Hematopoietic multipotent progenitor cell treated with erythropoietin and hydrocortisone succinate and interleukin-3 and kit ligand, for 6 days (in vitro differentiated cells): ENCODE data around the gene MYBPC2.
"Not testable (repeated sequence)": the region's sequence is repeated elsewhere in the genome, so short reads cannot be mapped to it uniquely, and the experiment has no call there.

Source experiments
- DNase-seq: peaks from one replicate; pipeline ENCODE4 v3.0.0-alpha.2; 2015

Gene MYBPC2

GRCh38 chr19:50460161-50460765, 27.6 kb downstream of the MYBPC2 start:
- DNase-seq = no peak

GRCh38 chr19:50461066-50461875, 28.6 kb downstream of the MYBPC2 start:
- peak; percentile 85 for DNase-seq

- DNase-seq = no peak
Observed at GRCh38 chr19:50462970-50463369, 30.3 kb downstream of the MYBPC2 start.

- no peak for DNase-seq
Observed at GRCh38 chr19:50464348-50464747, 31.7 kb downstream of the MYBPC2 start.

DNA sequence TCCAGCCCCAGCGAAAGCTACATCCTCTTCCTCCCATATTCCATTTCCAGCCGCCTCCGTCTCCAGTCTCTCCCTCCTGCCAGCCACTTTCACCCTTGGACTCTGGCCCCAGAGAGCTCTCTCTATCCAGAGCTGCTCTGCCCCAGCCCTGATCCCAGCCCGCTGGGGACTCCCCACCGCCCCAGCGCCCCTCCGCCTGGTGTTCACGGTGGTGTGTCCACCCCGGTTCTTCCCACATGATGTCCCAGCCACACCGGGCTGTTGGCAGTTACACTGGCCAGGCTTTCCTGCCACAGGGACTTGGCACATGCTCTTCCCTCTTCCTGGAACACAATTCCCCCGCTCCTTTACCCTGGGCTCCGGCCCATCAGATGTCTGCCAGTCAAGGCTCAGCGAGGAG, 32.3 kb downstream of the MYBPC2 start:
- DNase-seq = no peak

DNA sequence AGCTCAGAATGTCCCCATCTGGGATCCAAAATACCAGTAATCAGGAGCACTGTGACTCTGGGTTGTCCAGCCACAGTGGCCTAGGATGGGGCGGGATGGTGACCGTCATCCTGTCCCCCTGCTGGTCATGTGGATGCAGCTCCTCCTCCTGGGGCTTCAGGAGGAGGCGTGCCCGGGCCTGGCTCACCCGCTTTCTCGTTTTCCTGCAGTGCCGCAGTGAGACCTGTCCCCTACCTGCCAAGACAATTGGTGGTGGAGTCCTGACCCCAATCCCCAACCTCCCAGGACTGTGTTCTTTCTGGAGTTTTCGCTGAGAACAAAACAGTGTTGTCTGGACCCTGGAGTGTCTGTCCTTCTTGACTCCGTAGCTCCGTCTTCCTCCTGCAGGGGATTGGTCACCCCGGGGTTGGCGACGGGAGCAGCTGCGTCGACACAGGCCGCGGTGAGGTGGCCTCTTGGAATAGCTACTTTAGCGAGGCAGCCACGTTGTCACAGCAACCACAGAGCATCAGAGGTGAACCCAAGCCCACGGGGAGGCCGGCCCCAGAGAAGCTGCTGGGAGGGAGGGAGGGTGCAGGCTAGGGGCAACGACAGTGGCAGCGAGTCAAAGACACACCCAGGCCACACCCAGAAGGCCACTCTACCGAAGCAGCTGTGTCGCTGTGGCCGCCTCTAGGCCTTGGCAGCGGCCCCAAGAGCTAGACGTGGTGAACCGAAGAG, 33.5 kb downstream of the MYBPC2 start:
- peak; percentile 88 for DNase-seq

- no peak for DNase-seq
Observed at GRCh38 chr19:50466706-50467039, 34.0 kb downstream of the MYBPC2 start.

GRCh38 chr19:50467566-50467965, 34.9 kb downstream of the MYBPC2 start:
- no peak for DNase-seq

GRCh38 chr19:50468818-50469217, 36.1 kb downstream of the MYBPC2 start:
- no peak for DNase-seq

- DNase-seq = not testable (repeated sequence)
Observed at GRCh38 chr19:50473336-50473735, 40.6 kb downstream of the MYBPC2 start.

- DNase-seq = no peak
Observed at GRCh38 chr19:50475101-50475568, 42.4 kb downstream of the MYBPC2 start.

DNA sequence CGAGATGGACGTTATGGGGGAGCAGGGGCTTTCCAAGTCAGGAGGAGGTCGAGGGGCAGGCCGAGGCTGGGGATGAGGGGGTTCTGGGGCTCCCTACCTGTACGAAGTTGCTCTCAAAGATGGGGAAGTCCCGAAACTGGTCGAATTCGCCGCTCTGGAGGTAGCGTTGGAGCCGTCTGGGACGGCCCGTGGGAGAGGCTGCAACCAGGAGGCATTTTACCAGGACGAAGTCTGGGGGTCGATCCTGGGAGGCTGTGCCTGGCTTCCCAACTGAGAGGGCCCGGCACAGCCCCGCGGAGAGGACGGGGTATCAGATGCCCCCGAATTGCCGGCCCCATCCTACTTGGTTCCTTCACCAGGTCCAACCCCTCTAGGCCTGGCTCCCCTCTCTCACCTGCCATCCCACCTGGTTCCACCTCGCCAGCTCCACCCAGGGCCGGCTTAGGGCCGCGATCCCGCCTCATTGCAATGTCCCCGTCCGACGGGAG, 43.1 kb downstream of the MYBPC2 start:
- DNase-seq = no peak

DNA sequence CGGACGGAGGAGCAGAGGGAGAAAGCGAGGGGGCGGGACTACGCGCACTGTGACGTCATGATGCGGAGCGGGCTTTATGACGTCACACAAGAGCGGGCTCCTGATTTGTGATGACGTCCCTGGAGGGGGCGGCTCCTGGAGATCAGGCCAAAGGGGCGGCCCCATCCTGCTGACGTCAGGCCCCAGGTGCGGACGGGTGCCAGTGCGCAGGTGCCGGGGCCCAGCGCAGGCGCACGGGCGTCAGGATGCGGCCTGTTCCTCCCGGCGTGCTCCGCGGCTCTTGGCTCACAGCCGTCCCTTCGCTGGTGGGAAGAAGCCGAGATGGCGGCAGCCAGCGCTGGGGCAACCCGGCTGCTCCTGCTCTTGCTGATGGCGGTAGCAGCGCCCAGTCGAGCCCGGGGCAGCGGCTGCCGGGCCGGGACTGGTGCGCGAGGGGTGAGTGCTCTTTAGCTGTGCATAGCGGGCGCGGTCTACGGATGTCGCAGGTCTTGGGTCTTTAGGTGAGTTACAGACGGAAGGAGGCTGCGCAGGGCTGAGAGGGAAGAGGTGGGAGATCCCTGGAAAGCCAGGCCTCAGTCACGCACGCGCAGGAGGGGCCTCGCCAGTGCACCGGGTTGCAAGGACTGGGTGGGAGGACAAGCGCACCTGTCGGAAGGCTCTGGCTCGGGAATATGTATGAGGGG, 43.7 kb downstream of the MYBPC2 start, which contains the start of the genes EMC10 and GARIN5A:
EMC10 (plus strand) TSS at position 284 of the 683 bp plus-strand sequence; CDS start at position 322, 38 bp downstream.
GARIN5A (minus strand) TSS at position 625 of the 683 bp plus-strand sequence; CDS start at position 165, 460 bp downstream.
- peak; percentile 94 for DNase-seq

DNA sequence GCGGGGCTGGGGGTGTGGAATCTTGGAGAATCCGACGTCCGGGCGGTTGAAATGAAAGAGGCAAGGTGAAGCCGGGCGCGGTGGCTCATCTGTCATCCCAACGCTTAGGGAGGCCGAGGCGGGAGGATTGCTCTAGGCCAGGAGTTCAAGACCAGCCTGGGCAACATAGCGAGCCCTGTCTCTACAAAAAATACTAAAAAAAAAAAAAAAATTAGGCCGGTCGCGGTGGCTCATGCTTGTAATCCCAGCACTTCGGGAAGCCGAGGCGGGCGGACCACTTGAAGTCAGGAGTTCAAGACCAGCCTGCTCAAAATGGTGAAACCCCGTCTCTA, 44.2 kb downstream of the MYBPC2 start:
- DNase-seq = no peak

- DNase-seq = no peak
Observed at GRCh38 chr19:50477751-50478515, 45.2 kb downstream of the MYBPC2 start.

- peak; percentile 58 for DNase-seq
Observed at GRCh38 chr19:50478901-50479715, 46.4 kb downstream of the MYBPC2 start.

GRCh38 chr19:50479761-50480251, 47.1 kb downstream of the MYBPC2 start:
- DNase-seq = no peak

DNA sequence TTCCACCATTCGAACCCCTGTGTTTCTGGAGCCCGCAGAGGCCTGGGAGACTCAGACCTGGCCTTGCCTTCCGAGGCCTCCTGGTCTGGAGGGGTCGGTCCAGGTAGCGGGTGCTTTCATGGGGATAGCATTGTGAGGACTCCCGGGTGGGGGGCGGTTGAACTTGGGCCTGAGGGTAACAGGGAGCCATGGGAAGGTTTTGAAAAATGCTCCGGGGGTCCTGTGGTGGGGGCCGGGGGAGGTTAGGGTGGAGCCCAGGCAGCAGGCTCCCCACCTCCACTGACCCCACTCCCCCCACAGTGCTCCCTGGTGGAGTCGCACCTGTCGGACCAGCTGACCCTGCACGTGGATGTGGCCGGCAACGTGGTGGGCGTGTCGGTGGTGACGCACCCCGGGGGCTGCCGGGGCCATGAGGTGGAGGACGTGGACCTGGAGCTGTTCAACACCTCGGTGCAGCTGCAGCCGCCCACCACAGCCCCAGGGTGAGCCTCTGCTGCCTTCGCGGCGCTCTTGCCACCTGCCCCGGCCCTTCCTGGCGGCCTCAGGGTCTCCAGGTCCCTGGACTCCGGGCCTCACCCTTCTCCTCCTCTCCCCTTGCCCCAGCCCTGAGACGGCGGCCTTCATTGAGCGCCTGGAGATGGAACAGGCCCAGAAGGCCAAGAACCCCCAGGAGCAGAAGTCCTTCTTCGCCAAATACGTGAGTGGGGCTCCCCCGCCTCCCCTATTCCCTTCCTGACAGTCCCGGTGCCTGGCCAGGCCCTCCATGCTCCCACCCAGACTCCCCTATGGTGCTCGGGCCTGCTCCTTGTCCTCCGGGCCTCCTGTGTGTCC, 47.8 kb downstream of the MYBPC2 start:
- DNase-seq = no peak

- DNase-seq = no peak
Observed at GRCh38 chr19:50481351-50482149, 48.9 kb downstream of the MYBPC2 start.
